Activated CD4-positive, alpha-beta T cell treated with anti-CD3 and anti-CD28 coated beads, Interleukin-2, Interleukin-4, amounts not matched to agents 100 ng/mL and 50 ng/mL, durations not matched to agents 16 hours and 8 hours (primary cell): Measurements from ENCODE around the gene PLPPR1.
A peak's percentile ranks its signal among the peaks of the same experiment; 100 is the strongest.
"Not testable (repeated sequence)": the region's sequence is repeated elsewhere in the genome, so short reads cannot be mapped to it uniquely, and the experiment has no call there.

ENCODE experiments used
- DNase-seq: peaks from one replicate; pipeline ENCODE4 v3.0.0-alpha.2; 2020; ENCODE audit warnings: low spot score

Gene PLPPR1

DNA sequence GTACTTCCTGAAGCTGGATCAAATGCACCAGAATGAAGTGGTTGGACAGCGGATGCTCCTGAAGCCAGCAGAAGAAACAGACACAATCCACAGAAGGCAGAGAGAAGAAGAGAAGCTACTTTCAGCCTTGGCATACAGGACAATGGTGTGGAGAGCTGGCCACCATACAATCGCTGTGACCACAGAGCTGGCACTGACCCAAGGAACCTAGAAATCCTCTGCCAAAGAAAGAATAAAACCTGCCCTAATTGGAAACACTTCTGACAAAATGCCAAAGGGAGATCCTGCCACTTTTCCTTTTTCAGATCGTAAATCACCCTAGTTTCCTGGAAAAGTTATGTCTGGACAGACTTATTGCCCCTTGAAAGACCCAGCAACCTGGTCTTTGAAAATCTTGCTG, 278.5 kb downstream of the PLPPR1 start:
- DNase-seq, result no peak

DNA sequence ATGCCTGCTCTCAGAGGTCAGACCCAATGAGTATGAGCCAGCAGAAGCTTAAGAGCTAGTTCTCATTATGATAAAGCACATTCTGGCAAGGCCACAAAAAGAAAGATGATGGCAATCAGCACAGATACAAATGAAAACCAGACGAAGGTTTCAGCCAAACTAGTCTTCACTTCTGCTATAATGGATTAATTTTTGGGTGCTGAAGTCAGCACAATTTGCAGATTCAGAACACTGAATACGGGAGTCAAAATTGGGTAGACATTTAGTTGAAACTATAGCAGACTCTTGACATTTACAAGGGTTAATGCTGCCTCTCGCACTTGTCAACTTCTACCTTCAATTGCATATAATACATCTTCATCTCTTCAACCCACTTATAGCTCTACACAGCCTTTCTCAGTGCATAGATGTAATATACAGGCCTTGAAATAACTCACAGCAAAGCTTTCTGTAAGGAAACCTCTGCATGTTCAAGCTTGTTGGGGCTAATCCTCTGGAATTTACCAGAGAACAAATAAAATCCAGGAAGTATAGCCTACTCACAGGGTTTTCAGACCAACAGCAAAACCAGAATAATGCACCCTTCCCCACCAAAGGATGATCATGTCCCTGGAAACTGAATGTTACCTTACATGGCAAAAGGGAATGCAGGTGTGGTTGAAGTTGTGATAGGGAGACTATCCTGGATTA, 279.1 kb downstream of the PLPPR1 start:
- DNase-seq, result no peak

GRCh38 chr9:101309139-101309538, 280.6 kb downstream of the PLPPR1 start:
- DNase-seq, result no peak

- DNase-seq, result no peak
These were observed 282.7 kb downstream of the PLPPR1 start for GRCh38 chr9:101311191-101311590.

DNA sequence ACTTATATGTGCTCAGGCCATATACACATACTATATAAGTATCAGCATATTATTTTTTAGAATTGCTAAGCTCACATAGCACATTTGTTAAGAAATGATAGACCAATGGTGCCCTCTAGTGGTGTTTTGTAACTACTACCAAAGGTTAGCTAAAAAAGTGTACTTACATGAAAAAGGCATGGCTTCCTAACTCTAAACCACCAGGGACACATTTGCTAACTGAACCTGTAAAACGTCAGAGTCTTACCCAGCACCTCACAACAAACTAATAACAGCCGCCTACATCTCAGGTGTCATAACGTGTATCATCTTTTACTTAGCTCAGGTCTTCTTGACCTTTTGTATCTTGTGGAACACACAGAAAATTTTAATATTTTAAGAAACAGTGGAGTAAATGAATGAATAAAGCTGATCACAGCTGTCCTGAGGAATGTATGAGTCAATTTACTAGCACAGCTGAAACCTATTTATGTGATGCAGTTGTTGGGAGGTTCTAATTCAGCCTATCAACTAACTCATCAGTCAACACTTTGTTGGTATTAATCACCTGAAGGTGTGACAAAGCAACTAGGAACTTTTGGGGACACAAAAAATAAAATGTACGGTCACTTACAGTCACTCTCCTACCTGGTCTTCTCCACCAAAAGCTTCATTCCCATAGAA, 283.4 kb downstream of the PLPPR1 start:
- DNase-seq, result peak; percentile 71

- no peak for DNase-seq
These were observed 284.1 kb downstream of the PLPPR1 start for GRCh38 chr9:101312661-101313060.

DNA sequence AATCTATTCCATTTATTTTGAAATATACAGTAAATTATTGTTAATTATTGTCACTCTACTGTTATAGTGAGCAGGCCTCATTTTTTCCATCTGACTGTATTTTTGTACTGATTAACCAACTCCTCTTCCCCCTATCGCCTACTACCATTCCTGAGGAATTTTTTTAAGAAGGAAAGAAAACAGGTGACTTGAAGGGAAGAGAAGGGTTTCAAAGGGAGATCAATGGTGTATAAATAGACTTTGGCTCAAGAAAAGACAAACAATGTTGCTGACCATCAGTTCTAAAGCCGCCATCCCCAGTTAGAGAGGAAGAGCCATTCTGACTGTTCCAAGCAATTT, 286.6 kb downstream of the PLPPR1 start:
- DNase-seq, result no peak

DNA sequence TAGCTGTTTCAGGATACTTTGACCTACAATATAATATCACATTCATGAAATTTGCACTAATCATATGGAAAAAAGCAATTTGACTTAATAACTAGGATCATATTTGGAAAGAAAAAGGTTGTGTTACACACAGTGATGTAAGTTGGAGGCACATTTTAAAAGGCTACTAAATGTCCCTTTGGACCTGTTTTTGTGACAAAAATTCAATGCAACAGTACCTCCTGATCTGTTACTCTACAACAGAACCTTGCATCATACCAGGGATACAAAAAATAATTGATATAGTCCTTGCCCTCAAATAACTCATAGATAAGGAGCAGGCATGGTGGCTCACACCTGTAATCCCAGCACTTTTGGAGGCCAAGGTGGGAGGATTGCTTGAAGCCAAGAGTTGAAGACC, 289.2 kb downstream of the PLPPR1 start:
- no peak for DNase-seq

DNA sequence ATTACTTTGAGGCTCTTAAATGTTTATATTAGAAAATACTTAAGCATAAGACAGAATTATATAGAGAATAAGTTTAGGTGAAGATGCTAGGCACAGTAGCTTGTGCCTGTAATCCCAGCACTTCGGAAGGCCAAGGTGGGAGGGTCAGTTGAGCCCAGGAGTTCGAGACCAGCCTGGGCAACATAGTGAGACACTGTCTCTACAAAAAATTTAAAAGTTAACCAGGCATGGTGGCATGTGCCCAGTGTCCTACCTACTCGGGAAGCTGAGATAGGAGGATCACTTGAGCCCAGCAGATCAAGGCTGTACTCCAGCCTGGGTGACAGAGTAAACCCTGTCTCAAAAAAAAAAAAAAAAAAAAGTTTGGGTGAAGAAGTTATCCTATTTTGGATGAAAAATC, 294.6 kb downstream of the PLPPR1 start:
- DNase-seq, result no peak

- DNase-seq, result no peak
These were observed 295.8 kb downstream of the PLPPR1 start for GRCh38 chr9:101324245-101324804.

DNA sequence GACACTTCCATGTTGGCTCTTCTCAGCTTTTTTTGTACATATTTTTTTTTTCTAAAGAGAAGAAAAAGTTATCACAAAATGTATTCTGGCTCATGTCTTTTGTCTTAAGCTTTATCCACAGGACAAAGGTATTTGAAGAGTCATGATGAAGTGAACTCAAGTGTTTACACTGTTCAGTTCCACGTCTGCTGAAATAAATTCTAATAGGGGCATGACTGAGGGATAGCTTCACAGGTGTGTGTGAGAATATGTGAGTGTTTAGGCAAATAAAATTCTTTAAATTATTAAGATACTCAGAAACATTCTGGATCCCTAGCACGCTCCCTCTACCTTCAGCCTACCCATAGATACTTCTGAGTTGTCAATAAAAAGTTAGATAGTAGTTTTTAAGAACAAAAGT, 296.5 kb downstream of the PLPPR1 start:
- DNase-seq, result no peak

- DNase-seq, result no peak
These were observed 297.5 kb downstream of the PLPPR1 start for GRCh38 chr9:101326035-101326434.

DNA sequence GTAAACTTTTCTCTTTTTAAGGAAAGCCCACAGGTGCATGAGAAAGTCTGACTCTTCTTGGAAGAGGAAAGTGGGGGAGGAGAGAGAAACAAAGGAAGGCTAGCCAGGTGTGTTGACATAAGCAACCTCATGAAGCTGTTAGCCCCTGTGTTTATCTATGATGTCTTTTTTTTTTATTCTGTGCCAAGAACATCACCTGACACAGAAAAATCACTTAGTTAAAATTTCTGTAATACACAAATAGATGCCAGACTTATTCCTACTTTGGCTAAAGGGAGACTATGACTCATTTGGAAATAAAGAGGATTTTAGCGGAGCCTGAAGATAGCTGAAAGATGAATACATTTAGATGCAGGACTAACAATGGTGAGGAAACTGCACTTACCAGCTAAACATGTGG, 298.0 kb downstream of the PLPPR1 start:
- no peak for DNase-seq

DNA sequence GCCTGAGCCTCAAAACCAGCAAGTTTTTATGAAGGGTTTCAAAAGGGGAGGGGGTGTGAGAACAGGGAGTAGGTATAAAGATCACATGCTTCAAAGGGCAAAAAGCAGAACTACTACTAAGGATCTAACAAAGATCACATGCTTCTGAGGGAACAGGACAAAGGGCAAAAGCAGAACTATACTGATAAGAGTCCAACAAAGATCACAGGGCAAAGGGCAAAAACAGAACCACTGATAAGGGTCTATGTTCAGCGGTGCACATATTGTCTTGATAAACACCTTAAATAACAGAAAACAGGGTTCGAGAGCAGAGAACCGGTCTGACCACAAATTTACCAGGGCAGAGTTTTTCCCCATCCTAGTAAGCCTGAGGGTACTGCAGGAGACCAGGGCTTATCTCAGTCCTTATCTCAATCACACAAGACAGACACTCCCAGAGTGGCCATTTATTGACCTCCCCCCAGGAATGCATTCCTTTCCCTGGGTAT, 298.9 kb downstream of the PLPPR1 start:
- DNase-seq, result not testable (repeated sequence)

DNA sequence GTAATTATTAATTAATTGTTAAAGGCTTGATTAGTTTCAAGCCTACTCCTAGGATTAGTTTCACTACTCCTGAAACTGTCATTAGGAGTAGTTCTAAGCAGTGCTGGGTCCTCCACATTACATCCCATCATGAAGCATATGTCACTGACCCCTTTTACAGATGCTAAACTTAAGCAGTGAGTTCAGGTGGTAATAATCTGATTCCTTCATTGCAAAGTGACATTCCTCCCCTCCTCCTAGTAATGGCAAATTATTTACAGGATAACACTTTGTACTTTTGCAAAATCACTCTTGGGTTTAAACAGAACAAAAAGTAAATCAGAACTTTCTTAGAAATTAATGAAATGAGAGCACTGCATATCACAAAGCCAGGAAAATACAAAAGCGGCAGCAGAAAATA, 303.8 kb downstream of the PLPPR1 start:
- DNase-seq, result no peak

DNA sequence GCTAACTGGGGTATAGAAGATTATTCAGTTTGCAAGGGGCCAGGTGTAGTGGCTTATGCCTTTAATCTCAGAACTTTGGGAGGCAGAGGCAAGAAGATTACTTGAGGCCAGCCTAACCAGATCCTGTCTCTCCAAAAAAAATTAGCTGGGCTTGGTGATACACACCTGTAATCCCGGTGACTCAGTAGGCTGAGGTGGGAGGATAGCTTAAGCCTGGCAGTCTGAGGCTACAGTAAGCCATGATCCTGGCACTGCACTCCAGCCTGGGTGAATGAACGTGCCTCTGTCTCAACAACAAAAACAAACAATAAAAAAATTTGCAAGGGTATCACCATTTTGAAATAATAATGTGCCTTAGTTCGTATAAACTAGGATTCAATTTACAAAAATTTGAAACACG, 305.0 kb downstream of the PLPPR1 start:
- no peak for DNase-seq

DNA sequence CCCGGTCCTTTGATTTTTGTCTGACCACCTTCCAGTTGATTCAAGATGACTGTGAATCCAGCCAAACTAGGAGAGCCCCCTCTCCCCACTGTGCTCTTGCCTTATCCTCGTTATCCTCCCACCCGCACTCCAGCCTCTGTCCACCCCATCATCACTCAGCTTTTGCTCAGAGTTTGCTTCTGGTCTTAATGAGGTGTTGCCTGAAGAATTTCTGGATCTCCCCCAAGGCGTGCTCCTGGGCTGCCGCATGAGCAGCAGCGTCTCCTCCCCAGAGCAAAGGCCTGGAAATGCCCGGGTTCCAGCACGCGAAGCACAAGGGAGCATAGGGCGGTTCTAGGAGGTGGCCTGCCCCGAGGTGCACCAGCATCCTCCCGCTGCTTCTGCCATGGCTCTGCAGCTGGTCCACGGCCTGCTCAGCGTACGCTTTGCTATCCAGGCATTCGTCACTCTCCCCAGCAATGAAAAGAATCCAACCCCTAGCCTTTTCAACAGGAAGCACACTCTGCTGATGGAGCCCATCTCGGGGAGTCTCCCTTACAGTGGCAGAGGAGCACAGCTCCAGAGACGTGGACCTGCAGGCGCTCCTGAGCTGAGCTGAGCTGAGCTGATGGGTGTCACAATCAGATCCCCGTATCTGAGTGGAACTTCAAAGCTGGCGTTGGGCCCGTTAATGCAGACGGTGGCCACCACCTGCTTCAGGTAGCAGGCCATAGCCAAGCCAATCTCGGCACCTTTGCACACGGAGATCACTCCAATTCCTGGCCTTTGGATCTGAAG, 305.6 kb downstream of the PLPPR1 start:
- no peak for DNase-seq

- DNase-seq, result no peak
These were observed 307.6 kb downstream of the PLPPR1 start for GRCh38 chr9:101336091-101336490.

- no peak for DNase-seq
These were observed 308.7 kb downstream of the PLPPR1 start for GRCh38 chr9:101337237-101337636.

DNA sequence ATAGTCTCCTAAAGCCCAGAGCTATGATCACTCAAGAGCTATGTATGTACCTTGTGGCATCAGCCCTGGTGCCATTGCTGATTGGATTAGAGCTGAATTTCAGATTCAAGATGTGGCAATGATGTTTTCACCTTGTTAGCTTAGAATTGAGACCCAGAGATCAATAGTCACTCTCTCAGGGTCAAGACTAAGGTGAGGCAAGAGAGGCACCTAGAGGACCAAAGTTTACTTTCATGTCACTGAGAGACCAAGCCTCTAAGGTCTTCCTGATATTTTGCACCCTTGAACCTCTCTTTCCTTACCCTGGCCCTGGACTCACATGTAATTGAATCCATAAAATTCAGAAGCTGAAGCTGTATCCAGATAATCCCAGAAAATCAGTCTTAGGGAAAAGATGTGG, 313.4 kb downstream of the PLPPR1 start:
- DNase-seq, result no peak

- DNase-seq, result no peak
These were observed 314.1 kb downstream of the PLPPR1 start for GRCh38 chr9:101342595-101342994.

DNA sequence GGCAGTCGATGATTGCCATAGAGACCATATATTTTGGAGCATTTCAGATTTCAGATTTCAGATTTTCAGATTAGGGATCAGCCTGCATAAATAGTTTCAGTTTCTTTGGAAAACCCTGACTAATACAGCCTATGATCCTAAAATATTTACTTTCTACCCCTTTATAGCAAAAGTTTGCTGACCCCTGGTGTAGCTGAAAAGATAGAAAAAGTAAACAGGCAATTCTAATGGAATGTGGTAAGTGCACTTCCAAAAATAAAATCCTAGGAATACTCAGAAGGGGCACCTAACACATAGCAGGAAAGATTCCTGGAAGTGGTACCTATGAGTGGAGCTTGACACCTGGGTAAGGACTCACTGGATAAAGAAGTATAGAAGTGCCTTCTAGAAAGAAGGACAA, 321.8 kb downstream of the PLPPR1 start:
- DNase-seq, result no peak
